ENCODE measurements around the gene ARAP1. TPM values are rescaled to one million over a fixed set of nuclear protein-coding genes. Genes with fewer than 3 reads are reported as not detected.

ARAP1 gene
- total and polyA plus RNA-seq, 2 of the 8 experiments (the other 6 are each of a cell fraction or from before 2014, with no cell fraction given) = 25.7 to 61.6 TPM

- no peak for TF ChIP-seq RAD21 (IDR thresholded peaks at IDR 0.05 in 1 of 2, conservative IDR thresholded peaks at IDR 0.05 in 1 of 2; ENCODE audit: low read depth in 2 of 2, low read length in 2 of 2)
- no peak for TF ChIP-seq PHF8 (conservative IDR thresholded peaks at IDR 0.05; ENCODE audit: low read depth, low read length)
- no peak for TF ChIP-seq KDM4A (IDR thresholded peaks at IDR 0.05; ENCODE audit: low read depth, low read length, severe bottlenecking)
- TF ChIP-seq BRCA1 (IDR thresholded peaks at IDR 0.05; ENCODE audit: low read depth, low read length) = no peak
- TF ChIP-seq SAP30 (IDR thresholded peaks at IDR 0.05; ENCODE audit: insufficient read depth, insufficient replicate concordance, low read length) = peak; percentile 94
- TF ChIP-seq HDAC2 (IDR thresholded peaks at IDR 0.05; ENCODE audit: borderline replicate concordance in 1 of 2, low read depth in 2 of 2, low read length in 2 of 2) = no peak; a peak in 1 of 4 replicates
- TF ChIP-seq EGR1 (IDR thresholded peaks at IDR 0.05; ENCODE audit: borderline replicate concordance, low read depth, low read length) = no peak
- TF ChIP-seq TBP (IDR thresholded peaks at IDR 0.05; ENCODE audit: low read depth, low read length) = no peak
- no peak for TF ChIP-seq KDM1A (IDR thresholded peaks at IDR 0.05; ENCODE audit: borderline replicate concordance, low read length)
- no peak for TF ChIP-seq POU5F1 (IDR thresholded peaks at IDR 0.05; ENCODE audit: low read depth, low read length)
- no peak for TF ChIP-seq GTF2F1 (IDR thresholded peaks at IDR 0.05; ENCODE audit: borderline replicate concordance, low read depth, low read length)
- TF ChIP-seq, protein P1, sequence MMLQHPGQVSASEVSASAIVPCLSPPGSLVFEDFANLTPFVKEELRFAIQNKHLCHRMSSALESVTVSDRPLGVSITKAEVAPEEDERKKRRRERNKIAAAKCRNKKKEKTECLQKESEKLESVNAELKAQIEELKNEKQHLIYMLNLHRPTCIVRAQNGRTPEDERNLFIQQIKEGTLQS (IDR thresholded peaks at IDR 0.05; ENCODE audit: insufficient read depth, low read depth, low read length) = no peak
- TF ChIP-seq YY1 (IDR thresholded peaks at IDR 0.05; ENCODE audit: low read depth, low read length) = peak; percentile 94
- peak; percentile 97 to 99 for TF ChIP-seq SIN3A (conservative IDR thresholded peaks at IDR 0.05 in 1 of 2, IDR thresholded peaks at IDR 0.05 in 1 of 2; ENCODE audit: low read depth in 1 of 2, low read length in 2 of 2)
- TF ChIP-seq JUN (IDR thresholded peaks at IDR 0.05; ENCODE audit: low read depth, low read length) = no peak
- peak; percentile 37; the same call in 1 of the 2 replicates for TF ChIP-seq RFX5 (IDR thresholded peaks at IDR 0.05; ENCODE audit: borderline replicate concordance, low read depth, low read length)
- TF ChIP-seq E2F6 (IDR thresholded peaks at IDR 0.05) = no peak
- no peak for TF ChIP-seq CREB1 (IDR thresholded peaks at IDR 0.05)
- TF ChIP-seq RBBP5 (IDR thresholded peaks at IDR 0.05; ENCODE audit: borderline replicate concordance, low read depth, low read length) = no peak
- TF ChIP-seq TAF7 (optimal IDR thresholded peaks at IDR 0.05; ENCODE audit: borderline replicate concordance, low read depth, low read length) = no peak
- TF ChIP-seq MAFK (IDR thresholded peaks at IDR 0.05; ENCODE audit: low read depth, low read length) = no peak
- TF ChIP-seq SP4 (IDR thresholded peaks at IDR 0.05; ENCODE audit: low read length) = no peak
- no peak for TF ChIP-seq POLR2AphosphoS5 (IDR thresholded peaks at IDR 0.05; ENCODE audit: low read depth, low read length)
Observed at GRCh38 chr11:72652873-72653630, 99.2 kb downstream of the ARAP1 start (continued).

Measured in H1 (cell line).